Activated T-helper 1 cell treated with Interleukin-2 at 50 U/mL for 16 hours (primary cell): ENCODE data around the gene TMEM263.

ENCODE experiments used
- DNase-seq: peaks from one replicate; pipeline ENCODE4 v3.0.0-alpha.2; 2020; ENCODE audit warnings: low read depth

The TMEM263 gene

GRCh38 chr12:106950591-106950990 lies 5.1 kb upstream of the TMEM263 start:
- DNase-seq = no peak

- DNase-seq = no peak
Measured at GRCh38 chr12:106953352-106954250, 2.1 kb upstream of the TMEM263 start.

GRCh38 chr12:106954462-106955376 lies 988 bp upstream of the TMEM263 start:
- DNase-seq = peak; percentile 1

GRCh38 chr12:106956048-106956578 lies 406 bp downstream of the TMEM263 start:
- peak; percentile 24 for DNase-seq

- DNase-seq = no peak
Measured at GRCh38 chr12:106957583-106957982, 1.9 kb downstream of the TMEM263 start.

GRCh38 chr12:106960443-106960842 lies 4.7 kb downstream of the TMEM263 start:
- DNase-seq = no peak

- no peak for DNase-seq
Measured at GRCh38 chr12:106962286-106962685, 6.6 kb downstream of the TMEM263 start.

- DNase-seq = no peak
Measured at GRCh38 chr12:106964526-106964925, 8.8 kb downstream of the TMEM263 start.

- no peak for DNase-seq
Measured at GRCh38 chr12:106971065-106971464, 15.4 kb downstream of the TMEM263 start.

- no peak for DNase-seq
Measured at GRCh38 chr12:106973545-106973944, 17.8 kb downstream of the TMEM263 start.

- DNase-seq = no peak
Measured at GRCh38 chr12:106974511-106974910, 18.8 kb downstream of the TMEM263 start.

GRCh38 chr12:106975098-106975497 lies 19.4 kb downstream of the TMEM263 start:
- DNase-seq = no peak

- DNase-seq = no peak
Measured at GRCh38 chr12:106975993-106976658, 20.4 kb downstream of the TMEM263 start.

GRCh38 chr12:106976668-106977067 lies 21.0 kb downstream of the TMEM263 start:
- no peak for DNase-seq

GRCh38 chr12:106978035-106978800 lies 22.5 kb downstream of the TMEM263 start:
- DNase-seq = no peak

GRCh38 chr12:106980944-106981343 lies 25.2 kb downstream of the TMEM263 start:
- no peak for DNase-seq

GRCh38 chr12:106981788-106982187 lies 26.1 kb downstream of the TMEM263 start:
- DNase-seq = no peak

- DNase-seq = no peak
Measured at GRCh38 chr12:106982229-106982628, 26.5 kb downstream of the TMEM263 start.

GRCh38 chr12:106984588-106985137 lies 29.0 kb downstream of the TMEM263 start:
- DNase-seq = no peak

- no peak for DNase-seq
Measured at GRCh38 chr12:106985479-106985878, 29.8 kb downstream of the TMEM263 start.

- no peak for DNase-seq
Measured at GRCh38 chr12:106986135-106986534, 30.4 kb downstream of the TMEM263 start.
